ENCODE results near the gene ATRIP. TPM values are rescaled to one million over a fixed set of nuclear protein-coding genes. Genes with fewer than 3 reads are reported as not detected.
A peak's percentile ranks its signal among the peaks of the same experiment; 100 is the strongest.

ATRIP gene
- total RNA-seq, 1 donor: 7.8 TPM

- DNase-seq (ENCODE audit: low read depth): no peak
- TF ChIP-seq CTCF (IDR thresholded peaks at IDR 0.05; ENCODE audit: insufficient read depth, low read depth, low read length): no peak
- H3K4me3 ChIP-seq (ENCODE audit: low read depth, low read length): no peak overlapping the region
Observed at GRCh38 chr3:48467473-48468267, 21.1 kb downstream of the ATRIP start.

GRCh38 chr3:48468329-48468731 lies 21.8 kb downstream of the ATRIP start:
- no peak overlapping the region for H3K4me3 ChIP-seq (ENCODE audit: low read depth, low read length)
- DNase-seq (ENCODE audit: low read depth): no peak
- no peak for TF ChIP-seq CTCF (IDR thresholded peaks at IDR 0.05; ENCODE audit: insufficient read depth, low read depth, low read length)

GRCh38 chr3:48469046-48469915 lies 22.7 kb downstream of the ATRIP start:
- DNase-seq (ENCODE audit: low read depth): no peak
- TF ChIP-seq CTCF (IDR thresholded peaks at IDR 0.05; ENCODE audit: insufficient read depth, low read depth, low read length): no peak
- no peak overlapping the region for H3K4me3 ChIP-seq (ENCODE audit: low read depth, low read length)

DNA sequence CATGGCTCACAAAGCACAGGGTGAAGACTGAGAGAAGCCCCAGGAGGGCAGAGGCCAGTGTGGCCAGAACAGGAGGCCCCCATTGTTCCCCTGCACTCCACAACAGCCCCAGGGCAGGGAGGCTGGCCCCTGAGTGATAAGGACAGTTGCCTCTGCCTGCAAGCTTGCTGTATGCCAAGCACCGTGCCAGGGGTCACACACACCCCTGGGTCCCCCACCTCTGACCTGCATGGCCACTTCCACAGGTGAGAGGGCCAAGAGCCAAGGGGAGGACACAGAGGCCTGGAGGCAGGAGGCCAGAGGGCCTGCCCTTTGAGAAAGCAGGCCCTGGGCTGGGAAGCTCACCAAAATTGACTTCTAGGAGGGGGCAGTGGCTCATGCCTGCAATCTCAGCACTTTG lies 23.7 kb downstream of the ATRIP start:
- DNase-seq (ENCODE audit: low read depth): no peak
- TF ChIP-seq CTCF (IDR thresholded peaks at IDR 0.05; ENCODE audit: insufficient read depth, low read depth, low read length): no peak
- H3K4me3 ChIP-seq (ENCODE audit: low read depth, low read length): no peak overlapping the region

GRCh38 chr3:48472673-48472922 lies 26.1 kb downstream of the ATRIP start:
- H3K4me3 ChIP-seq (ENCODE audit: low read depth, low read length): peak overlapping the region; percentile 93
- DNase-seq (ENCODE audit: low read depth): no peak
- no peak for TF ChIP-seq CTCF (IDR thresholded peaks at IDR 0.05; ENCODE audit: insufficient read depth, low read depth, low read length)

GRCh38 chr3:48472923-48473616 lies 26.5 kb downstream of the ATRIP start:
- H3K4me3 ChIP-seq (ENCODE audit: low read depth, low read length): peak overlapping the region; percentile 93
- peak; percentile 44 for TF ChIP-seq CTCF (IDR thresholded peaks at IDR 0.05; ENCODE audit: insufficient read depth, low read depth, low read length)
- peak; percentile 96 for DNase-seq (ENCODE audit: low read depth)
